Effector memory CD4-positive, alpha-beta T cell (primary cell): ENCODE results near the gene KDM7A.
A peak's percentile ranks its signal among the peaks of the same experiment; 100 is the strongest.
"Not testable (repeated sequence)": the region's sequence is repeated elsewhere in the genome, so short reads cannot be mapped to it uniquely, and the experiment has no call there.

Experiments used
- DNase-seq, 3 donors: peaks; one replicate each; pipeline ENCODE4 v3.0.0-alpha.2; 2020
- H3K27ac ChIP-seq: 2 replicates; pipeline ENCODE4 v1.7.0; 2013; ENCODE audit warnings: mild to moderate bottlenecking, low read length, moderate library complexity; ENCODE audit not compliant: insufficient read depth, poor library complexity, severe bottlenecking
- H3K27me3 ChIP-seq: replicated peaks from 2 replicates; pipeline ENCODE4 v1.7.0; 2013; ENCODE audit warnings: mild to moderate bottlenecking, low read length; ENCODE audit not compliant: insufficient read depth, control insufficient read depth, poor library complexity, severe bottlenecking
- H3K36me3 ChIP-seq: 2 replicates; pipeline ENCODE4 v1.7.0; 2013; ENCODE audit warnings: mild to moderate bottlenecking, low read length, moderate library complexity; ENCODE audit not compliant: control insufficient read depth, insufficient read depth
- H3K4me1 ChIP-seq: 2 replicates; pipeline ENCODE4 v1.7.0; 2013; ENCODE audit warnings: low read length, mild to moderate bottlenecking; ENCODE audit not compliant: control insufficient read depth, insufficient read depth, poor library complexity, severe bottlenecking
- H3K4me3 ChIP-seq: 2 replicates; pipeline ENCODE4 v1.7.0; 2013; ENCODE audit warnings: low read length, low read depth, mild to moderate bottlenecking; ENCODE audit not compliant: insufficient read depth, poor library complexity, severe bottlenecking
- H3K9me3 ChIP-seq: 2 replicates; pipeline ENCODE4 v1.7.0; 2013; ENCODE audit warnings: mild to moderate bottlenecking, low read length, moderate library complexity; ENCODE audit not compliant: control insufficient read depth

KDM7A gene

DNA sequence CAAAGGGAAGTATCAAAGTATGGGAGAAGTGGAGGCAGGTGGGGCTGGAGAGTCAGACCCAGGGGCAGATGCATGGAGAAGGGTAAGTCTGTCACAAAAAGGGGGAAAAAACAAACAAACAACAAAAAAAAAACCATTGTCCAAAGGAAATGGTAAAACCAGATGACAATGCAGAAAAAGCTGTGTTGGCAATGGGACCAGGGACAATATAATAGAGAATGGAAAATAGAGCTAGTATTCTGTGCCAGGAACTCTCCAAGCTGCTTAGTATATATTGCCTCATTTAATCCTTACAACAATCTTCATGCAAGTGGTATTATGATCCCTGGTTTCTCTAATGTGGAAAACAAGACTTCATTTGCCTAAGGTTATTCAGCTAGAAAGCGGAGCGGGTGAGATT lies 13.1 kb upstream of the KDM7A start:
- Histone ChIP-seq H3K36me3 (no peaks in the 10 kb centered on the region), H3K9me3 (no peaks in the 10 kb centered on the region), H3K27me3 (no peaks in the 10 kb centered on the region), H3K4me1 (no peaks in the 10 kb centered on the region), H3K27ac (no peak overlapping the region), H3K4me3 (no peak overlapping the region)
- DNase-seq: no peak

DNA sequence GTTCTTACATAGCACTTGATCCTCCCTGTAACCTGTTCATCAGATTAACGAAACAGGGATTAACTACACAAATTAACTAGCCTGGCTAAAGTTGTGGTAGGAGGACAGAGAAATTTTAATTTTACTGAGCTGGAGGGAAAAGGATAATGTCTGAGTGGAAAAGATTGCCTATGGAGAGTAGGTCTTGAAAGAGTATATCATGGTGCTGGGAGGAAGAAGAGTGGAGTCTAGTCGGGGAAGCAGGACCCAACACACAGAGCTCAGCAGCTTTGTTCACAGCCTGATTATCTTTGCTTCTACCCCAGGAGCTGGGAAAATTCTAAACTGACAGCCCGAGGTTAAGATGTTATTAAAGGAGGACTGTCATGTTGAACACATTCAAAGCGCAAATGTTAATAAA lies 6.1 kb upstream of the KDM7A start:
- Histone ChIP-seq H3K4me1 (no peaks in the 10 kb centered on the region), H3K27me3 (no peaks in the 10 kb centered on the region), H3K4me3 (no peak overlapping the region), H3K36me3 (no peaks in the 10 kb centered on the region), H3K27ac (no peak overlapping the region), H3K9me3 (no peaks in the 10 kb centered on the region)
- DNase-seq: no peak

DNA sequence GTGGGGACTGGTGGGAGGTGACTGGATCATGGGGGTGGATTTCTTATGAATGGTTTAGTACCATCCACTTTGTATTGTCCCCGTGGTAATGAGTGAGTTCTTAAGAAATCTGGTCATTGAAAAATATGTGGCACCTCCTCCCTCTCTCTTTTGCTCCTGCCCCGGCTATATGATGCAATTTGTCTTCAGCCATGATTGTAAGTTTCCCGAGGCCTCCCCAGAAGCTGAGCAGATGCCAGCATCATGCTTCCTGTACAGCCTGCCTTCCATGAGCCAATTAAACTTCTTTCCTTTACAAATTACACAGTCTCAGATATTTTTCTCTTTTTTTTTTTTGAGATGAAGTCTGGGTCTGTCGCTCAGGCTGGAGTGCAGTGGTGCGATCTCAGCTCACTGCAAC lies 2.6 kb upstream of the KDM7A start:
- DNase-seq: no peak
- no peaks in the 10 kb centered on the region for H3K36me3 ChIP-seq
- no peak overlapping the region for H3K27ac ChIP-seq
- no peaks in the 10 kb centered on the region for H3K9me3 ChIP-seq
- no peaks in the 10 kb centered on the region for H3K27me3 ChIP-seq
- H3K4me3 ChIP-seq: no peak overlapping the region
- peaks cover 5% of the 10 kb centered on the region for H3K4me1 ChIP-seq

DNA sequence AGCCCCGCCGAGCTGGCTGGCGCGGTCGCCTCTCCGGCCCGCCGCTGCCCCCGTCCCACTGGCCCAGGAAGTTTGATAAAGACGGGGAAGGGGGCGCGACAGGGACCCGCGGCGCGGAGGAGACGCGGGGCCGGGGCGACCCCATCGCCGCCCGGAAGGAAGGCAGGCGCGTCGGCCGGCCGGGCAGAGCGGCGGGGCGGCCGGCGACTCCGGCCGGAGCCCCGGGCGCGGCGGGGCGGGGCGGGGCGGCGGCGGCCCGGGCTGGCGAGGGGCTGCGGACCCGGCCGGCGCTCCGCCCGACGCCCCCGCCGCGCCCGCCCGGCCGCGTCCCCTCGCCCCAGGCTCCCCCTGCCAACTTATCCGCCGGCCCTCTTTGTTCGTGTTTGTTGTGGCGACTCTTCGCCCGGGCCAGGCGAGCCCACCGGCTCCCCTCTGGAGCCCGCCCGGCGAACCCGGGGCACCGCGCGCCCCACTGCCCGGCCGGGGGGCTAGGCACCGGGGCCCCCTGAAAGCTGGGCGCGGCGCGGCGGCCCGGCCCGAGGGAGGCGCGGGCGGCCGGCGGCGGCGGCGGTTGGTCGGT lies 571 bp downstream of the KDM7A start:
- Histone ChIP-seq H3K27me3 (no peaks in the 10 kb centered on the region), H3K36me3 (no peaks in the 10 kb centered on the region), H3K4me3 (peak overlapping the region; percentile 81), H3K9me3 (no peaks in the 10 kb centered on the region), H3K27ac (peak overlapping the region; percentile 93), H3K4me1 (peaks cover 8% of the 10 kb centered on the region)
- peak in 1 of 3 donors; percentile 3 for DNase-seq

DNA sequence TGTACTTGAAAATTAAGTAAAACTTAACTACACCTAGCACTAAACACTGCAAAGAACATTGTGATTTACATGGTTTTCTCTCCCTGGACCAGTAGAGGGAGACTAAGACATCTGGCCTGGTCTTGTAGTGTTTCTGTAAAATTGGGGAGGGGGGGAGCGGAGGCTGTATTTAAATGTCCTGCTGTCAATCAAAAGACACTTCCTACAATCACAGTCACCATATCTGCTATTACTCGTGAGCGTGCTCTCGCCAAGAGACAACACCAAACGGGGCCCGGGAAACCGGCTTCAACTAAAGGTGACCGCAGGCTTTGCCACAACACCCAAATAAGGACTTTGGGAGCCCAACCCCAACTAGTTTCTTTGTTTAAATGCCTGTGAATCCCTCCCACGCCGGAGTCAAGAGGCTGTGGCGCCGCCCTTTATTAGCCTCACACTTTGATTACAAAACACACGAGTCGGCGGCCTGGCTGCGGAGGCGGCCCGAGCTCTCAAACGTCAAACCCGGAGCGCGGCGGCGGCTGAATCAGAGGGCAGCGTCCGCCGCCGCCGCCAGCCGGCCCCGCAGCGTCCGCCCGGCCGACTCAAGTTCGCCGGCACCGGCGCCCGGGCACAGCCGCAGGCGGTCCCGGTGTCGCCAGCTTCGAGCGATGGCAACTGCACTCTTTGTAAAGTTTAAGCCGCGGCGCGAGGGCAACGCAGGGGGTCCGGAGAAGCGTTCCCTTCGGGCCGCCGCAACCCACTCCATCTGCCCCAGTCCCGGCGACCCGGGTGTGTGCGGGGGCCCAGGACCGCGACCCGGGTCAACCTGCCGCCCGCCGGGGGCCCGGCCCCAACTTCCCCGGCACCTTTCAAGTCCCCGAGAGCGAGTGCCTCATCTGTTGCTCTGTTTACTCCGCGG lies 1.3 kb downstream of the KDM7A start:
- peak overlapping the region; percentile 81 for H3K4me3 ChIP-seq
- H3K9me3 ChIP-seq: no peaks in the 10 kb centered on the region
- peaks cover 8% of the 10 kb centered on the region for H3K4me1 ChIP-seq
- peak; percentile 89 to 91 (median 90) for DNase-seq
- H3K36me3 ChIP-seq: no peaks in the 10 kb centered on the region
- H3K27ac ChIP-seq: peak overlapping the region; percentile 93
- no peaks in the 10 kb centered on the region for H3K27me3 ChIP-seq

DNA sequence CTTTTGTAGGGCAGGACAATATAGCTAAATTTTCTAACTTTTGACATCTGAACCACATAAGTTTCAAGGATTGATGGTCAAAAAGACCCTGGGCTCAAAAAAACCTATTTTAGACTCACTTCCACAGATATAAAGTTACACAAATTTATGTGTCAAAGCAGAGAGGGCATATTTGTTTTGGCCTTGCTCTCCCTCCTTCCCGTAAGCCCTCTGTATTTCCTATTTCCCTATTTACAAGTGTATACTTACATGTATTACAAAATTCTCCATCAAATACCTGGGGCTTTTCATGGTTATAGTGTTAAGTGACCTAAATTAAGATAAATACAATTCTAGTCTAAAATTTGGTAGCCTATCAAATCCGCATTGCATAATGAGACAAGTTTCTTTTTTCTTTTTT lies 2.6 kb downstream of the KDM7A start:
- no peaks in the 10 kb centered on the region for H3K36me3 ChIP-seq
- no peaks in the 10 kb centered on the region for H3K27me3 ChIP-seq
- peaks cover 8% of the 10 kb centered on the region for H3K4me1 ChIP-seq
- no peaks in the 10 kb centered on the region for H3K9me3 ChIP-seq
- no peak overlapping the region for H3K4me3 ChIP-seq
- no peak for DNase-seq
- H3K27ac ChIP-seq: no peak overlapping the region

DNA sequence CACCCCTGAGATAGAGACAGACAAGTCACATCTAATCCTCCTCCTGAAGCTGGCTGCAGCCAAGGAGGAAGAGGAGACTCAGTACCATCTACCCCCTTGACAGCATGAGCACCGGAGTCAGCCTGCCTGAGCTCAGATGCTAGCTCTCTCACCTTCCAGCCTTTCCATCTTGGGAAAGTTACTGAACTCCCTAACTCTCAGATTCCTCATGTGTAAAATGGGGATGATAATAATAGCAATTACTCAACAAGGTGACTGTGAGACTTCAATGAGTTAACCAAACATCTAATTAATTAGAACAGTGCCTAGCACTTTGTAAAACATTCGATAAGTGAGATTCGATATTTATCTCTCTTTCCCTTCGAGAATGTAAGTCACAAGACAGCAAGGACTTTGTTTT lies 6.4 kb downstream of the KDM7A start:
- H3K36me3 ChIP-seq: no peaks in the 10 kb centered on the region
- H3K9me3 ChIP-seq: no peaks in the 10 kb centered on the region
- H3K4me1 ChIP-seq: peaks cover 8% of the 10 kb centered on the region
- no peaks in the 10 kb centered on the region for H3K27me3 ChIP-seq
- H3K4me3 ChIP-seq: no peak overlapping the region
- H3K27ac ChIP-seq: no peak overlapping the region
- DNase-seq: no peak

DNA sequence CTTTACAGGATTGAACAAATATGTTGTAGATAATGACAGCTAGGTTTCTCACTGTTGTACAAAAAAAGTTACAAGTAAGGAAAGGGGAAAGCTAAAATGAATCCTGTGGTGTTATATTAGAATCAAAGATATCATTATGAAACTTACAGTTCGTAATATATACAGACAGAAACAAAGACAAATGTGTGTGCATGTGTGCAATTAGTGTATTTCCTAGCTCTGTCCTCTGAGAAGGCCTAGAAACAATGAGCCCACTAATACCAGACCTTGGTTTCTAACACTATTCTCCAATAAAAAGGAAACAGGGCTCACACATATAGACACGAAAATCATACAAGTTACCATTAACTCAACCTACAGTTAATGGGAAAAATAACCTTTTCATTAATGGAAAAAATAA lies 8.0 kb downstream of the KDM7A start:
- no peaks in the 10 kb centered on the region for H3K9me3 ChIP-seq
- no peak overlapping the region for H3K4me3 ChIP-seq
- no peak overlapping the region for H3K27ac ChIP-seq
- H3K36me3 ChIP-seq: no peaks in the 10 kb centered on the region
- DNase-seq: no peak
- no peaks in the 10 kb centered on the region for H3K27me3 ChIP-seq
- H3K4me1 ChIP-seq: peaks cover 12% of the 10 kb centered on the region

DNA sequence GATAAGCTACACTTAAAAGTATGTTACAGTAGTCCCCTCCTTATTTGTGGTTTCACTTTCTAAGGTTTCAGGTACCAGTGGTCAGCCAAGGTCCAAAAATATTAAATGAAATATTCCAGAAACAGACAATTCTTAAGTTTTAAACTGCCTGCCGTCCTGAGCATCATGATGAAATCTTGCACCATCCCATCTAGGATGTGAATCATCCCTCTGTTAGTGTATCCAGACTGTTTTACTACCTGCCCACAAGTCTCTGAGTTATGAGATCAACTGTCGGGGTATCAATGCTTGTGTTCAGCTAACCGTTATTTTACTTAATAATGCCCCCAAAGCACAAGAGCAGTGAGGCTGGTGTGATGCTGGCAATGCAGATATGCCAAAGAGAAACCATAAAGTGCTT lies 11.4 kb downstream of the KDM7A start:
- H3K4me1 ChIP-seq: peaks cover 8% of the 10 kb centered on the region
- H3K4me3 ChIP-seq: no peak overlapping the region
- no peaks in the 10 kb centered on the region for H3K27me3 ChIP-seq
- H3K36me3 ChIP-seq: no peaks in the 10 kb centered on the region
- no peak for DNase-seq
- H3K9me3 ChIP-seq: no peaks in the 10 kb centered on the region
- no peak overlapping the region for H3K27ac ChIP-seq

DNA sequence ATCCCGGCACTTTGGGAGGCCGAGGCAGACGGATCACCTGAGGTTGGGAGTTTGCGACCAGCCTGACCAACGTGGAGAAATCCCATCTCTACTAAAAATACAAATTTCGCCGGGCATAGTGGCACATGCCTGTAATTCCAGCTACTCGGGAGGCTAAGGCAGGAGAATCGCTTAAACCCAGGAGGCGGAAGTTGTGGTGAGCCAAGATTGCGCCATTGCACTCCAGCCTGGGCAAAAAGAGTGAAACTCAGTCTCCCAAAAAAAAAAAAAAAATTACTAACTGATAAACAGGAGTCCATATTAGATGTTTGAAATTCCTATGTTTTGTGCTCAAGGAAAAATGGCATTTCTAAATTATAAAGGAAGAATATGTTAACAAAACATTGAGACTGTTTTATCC lies 14.7 kb downstream of the KDM7A start:
- peaks cover 11% of the 10 kb centered on the region for H3K4me1 ChIP-seq
- H3K27ac ChIP-seq, H3K27me3 ChIP-seq, H3K9me3 ChIP-seq, DNase-seq, H3K36me3 ChIP-seq, H3K4me3 ChIP-seq: not testable (repeated sequence)
